ENCODE measurements around the gene COQ6.
"Not testable (repeated sequence)": the region's sequence is repeated elsewhere in the genome, so short reads cannot be mapped to it uniquely, and the experiment has no call there.

Gene COQ6

DNA sequence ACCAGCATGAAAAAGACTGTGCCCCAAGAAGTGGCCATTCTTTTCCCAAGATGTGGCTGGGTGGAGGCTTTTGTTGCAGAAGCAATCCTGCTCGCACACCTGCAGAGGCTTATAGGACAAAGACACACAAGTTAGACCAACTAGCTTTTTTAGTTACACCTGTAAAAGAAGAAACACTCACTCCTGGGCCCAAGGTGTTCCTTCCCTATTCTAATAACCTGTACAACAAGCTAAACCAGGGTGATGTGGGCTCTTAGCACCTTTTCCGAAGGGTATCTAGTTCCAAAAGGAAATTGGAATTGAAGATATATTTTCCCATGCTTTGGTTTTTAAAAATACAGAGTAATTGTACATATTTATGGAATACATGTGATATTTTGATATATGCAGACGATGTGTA, 38.0 kb downstream of the COQ6 start:
- DNase-seq (ENCODE audit: low read depth in 2 of 2), result no peak

DNA sequence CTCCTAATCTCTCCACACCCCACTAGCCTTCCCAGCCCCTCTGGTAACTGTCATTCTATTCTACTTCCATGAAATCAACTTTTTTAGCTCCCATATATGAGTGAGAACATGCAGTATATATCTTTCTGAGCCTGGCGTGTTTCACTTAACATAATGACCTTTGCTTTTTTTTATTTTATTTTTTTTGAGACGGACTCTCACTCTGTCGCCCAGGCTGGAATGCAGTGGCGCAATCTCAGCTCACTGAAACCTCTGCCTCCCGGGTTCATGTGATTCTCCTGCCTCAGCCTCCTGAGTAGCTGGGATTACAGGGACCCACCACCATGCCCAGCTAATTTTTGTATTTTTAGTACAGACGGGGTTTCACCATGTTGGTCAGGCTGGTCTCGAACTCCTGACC, 38.6 kb downstream of the COQ6 start:
- DNase-seq (ENCODE audit: low read depth in 2 of 2), result not testable (repeated sequence)

DNA sequence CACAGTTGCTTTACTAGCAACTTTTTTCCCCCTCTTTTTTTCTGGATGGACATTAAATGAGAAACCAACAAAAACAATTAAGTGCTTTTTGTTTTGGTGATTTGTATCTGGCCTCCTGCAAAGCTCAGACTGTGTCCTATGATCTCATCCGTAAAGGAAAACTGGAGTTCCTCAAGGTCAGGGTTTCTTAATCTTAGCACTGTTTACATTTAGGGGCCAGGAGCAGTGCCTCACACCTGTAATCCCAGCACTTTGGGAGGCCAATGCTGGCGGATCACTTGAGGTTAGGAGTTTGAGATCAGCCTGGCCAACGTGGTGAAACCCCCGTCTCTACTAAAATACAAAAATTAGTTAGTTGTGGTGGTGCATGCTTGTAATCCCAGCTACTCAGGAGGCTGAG, 41.0 kb downstream of the COQ6 start:
- DNase-seq (ENCODE audit: low read depth in 2 of 2), result no peak

DNA sequence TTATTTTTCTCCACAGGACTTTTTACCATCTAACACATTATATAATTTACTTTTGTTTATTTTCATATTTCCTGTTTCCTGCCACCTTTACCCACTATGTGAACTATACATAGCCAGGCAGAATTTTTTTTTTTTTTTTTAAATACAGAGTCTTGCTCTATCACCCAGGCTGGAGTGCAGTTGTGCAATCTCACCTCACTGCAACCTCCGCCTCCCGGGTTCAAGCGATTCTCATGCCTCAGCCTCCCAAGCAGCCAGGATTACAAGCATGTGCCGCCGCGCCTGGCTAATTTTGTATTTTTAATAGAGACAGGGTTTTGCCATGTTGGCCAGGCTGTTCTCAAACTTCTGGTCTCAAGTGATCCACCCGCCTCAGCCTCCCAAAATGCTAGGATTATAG, 44.8 kb downstream of the COQ6 start:
- DNase-seq (ENCODE audit: low read depth in 2 of 2), result not testable (repeated sequence)

DNA sequence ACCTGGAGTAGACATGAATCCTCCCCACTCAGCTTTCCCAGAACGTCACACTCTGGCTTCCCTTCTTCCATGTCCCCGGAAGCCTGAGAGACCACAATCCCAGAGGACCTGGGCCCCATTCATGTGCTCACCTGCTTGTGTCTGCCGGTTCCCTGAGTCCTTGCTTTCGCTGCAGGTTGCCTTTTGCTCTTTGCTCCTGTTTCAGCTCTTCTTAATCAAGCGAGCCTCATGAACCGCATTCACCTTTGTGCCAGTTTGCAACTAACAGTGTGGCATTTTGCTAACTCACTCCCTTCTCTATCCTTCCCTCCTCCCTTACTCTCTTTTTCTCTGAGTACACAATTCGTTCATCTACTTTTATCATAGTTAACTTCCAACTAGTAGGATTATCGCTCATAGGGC, 45.9 kb downstream of the COQ6 start:
- DNase-seq (ENCODE audit: low read depth in 2 of 2), result no peak

DNA sequence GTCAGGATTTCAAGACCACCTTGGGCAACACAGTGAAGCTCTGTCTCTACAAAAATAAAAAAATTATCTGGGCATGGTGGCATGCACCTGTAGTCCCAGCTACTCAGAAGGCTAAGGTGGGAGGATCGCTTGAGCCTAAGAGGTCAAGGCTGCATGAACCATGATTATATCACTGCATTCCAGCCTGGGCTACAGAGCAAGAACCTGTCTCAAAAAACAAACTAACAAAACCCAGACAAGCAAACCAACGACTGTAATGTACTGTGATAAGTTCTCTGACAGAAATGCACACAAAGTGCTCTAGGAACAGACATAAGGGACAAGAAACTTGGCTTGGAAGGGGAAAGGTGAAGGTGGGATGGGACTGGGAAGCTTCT, 46.6 kb downstream of the COQ6 start:
- DNase-seq (ENCODE audit: low read depth in 2 of 2), result no peak

DNA sequence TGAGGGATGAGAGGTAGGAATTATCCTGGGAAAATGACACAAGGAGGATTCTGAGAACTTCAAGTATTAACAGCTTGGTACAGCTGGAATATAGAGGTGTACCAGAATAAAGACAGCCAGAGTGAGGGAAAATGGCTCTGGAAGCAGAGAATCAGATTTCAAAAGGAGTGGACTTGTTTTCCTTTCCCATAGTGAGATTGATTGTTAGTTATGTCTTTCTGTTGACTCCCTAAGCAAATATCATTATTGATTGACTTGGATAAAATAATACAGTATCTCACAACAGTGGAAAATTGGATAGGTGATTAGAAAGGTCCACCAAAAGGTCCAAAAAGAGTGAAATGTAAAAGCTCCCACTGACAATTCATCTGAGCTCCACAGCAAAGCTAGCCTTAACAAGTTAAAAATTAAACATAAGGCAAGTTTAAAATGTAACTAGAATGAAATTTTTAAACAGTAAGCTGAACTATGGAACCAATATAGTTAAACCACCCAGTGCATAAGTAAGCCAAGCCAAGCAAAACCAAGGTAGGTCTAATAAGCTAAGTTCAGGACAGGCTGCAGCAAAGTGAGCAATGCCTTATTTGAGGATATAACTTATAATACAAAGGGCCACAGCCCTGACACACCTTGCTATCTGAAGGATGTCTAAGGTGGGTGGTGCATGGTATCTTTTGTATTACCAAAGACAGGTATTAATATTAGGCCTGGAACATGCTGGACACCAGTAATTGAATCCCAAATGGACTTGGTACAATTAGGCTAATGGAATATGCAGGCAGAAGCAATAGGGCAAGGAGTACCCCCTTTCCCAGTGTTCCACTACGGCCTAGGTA, 47.2 kb downstream of the COQ6 start:
- no peak for DNase-seq (ENCODE audit: low read depth in 2 of 2)

DNA sequence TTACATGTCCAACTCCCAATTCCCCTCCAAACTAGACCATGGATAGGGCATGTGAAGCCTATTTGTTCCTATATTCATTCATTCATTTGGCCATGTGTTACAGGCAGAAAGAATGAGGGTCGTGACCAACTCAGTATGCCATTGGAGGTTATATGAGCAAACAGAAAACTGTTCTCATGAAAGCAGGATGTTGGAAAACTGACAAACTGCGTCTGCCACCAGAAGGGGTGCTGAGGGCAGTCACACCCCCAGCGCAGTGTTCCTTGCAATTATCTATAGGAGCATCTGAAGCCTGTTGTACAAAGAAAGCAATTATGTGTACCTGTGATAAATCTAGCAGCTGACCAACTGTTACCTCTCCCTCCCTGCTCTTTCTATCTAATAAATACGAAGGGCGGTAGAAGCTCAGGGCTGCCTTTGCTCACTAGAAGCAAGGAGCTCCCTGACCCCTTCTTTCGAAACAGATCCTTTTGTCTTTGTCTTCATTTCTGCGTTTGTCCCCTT, 47.9 kb downstream of the COQ6 start:
- DNase-seq (ENCODE audit: low read depth in 2 of 2), result no peak

DNA sequence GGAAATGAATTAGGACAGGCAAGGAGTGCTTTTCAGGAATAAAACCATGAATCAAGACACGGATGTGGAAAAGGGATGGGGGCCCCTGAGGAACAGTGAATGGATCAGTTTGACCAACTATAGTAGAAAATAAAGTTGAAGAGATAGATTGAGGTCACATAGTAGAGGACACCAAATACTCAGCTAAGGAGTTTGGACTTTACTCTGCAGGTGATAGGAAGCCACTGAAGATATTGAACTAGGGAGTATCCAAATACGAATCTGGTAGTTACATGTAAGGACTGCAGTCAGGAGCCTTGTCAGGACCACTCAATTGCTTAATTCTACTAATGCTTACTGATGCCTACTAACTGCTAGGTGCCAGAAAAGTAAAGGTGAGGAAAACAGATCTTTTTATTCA, 48.6 kb downstream of the COQ6 start:
- no peak for DNase-seq (ENCODE audit: low read depth in 2 of 2)

DNA sequence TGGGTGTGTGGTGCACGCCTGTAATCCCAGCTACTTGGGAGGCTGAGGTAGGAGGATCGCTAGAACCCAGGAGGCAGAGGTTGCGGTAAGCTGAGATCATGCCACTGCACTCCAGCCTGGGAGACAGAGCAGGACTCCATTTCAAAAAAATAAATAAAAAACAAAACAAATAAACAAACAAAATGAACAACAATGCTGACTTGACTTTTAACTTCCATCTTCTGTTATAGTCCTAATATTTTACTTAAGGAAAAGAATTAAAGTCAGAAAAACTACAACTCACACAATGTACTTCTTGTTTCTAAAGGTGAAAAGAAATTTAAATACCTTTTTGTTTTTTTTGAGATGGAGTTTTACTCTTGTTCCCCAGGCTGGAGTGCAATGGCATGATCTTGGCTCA, 55.6 kb downstream of the COQ6 start:
- not testable (repeated sequence) for DNase-seq (ENCODE audit: low read depth in 2 of 2)

DNA sequence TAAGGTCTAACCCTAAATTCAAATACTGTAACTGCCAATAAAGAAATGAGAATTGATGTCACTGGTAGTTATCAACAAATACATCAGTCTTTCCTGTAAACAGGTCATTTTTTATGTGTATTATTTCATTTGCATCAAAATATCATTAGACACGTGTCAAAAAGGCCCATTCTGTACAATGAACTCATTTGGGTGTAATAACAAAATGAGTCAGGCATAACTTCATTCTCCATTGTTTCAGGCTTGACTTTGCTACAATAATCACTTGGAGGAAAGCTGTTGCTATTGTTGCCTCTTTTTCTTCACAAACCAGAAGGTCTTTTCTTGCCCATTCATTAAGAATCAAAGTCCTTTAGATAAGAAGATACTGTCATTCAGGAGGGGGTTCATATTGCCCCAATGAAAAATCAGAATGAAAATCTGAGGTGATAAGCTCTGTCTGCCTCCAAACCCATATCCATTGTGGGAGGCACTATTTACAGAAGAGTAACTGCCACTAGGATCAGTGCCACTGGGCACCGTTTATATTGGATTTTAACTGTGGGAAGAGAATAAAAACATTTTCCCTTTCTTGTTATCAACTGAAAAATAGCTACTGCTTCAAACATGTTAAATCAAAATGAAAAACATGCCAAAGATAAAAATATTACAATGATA, 58.9 kb downstream of the COQ6 start:
- no peak for DNase-seq (ENCODE audit: low read depth in 2 of 2)
